Measurements from ENCODE around the gene ADAM12.

- TF ChIP-seq EZH2 (IDR thresholded peaks at IDR 0.05) (no peak), POLR2AphosphoS5 (IDR thresholded peaks at IDR 0.05; ENCODE audit: borderline replicate concordance, low read depth, low read length) (no peak), FOXP2 (optimal IDR thresholded peaks at IDR 0.05; ENCODE audit: control extremely low read depth, extremely low read length, insufficient read depth) (no peak)
Measured at GRCh38 chr10:126104767-126105166, 283.5 kb downstream of the ADAM12 start.

Data from SK-N-MC (cell line).